DMS114 treated with DMSO at 0.1 percent for 48 hours (cell line): ENCODE results near the gene OR10A6.
A peak's percentile ranks its signal among the peaks of the same experiment; 100 is the strongest.

Source experiments
- DNase-seq: peaks from one replicate; lab custom pipeline; 2025; ENCODE audit not compliant: unreplicated experiment; lab: John Stamatoyannopoulos, UW

Gene OR10A6

GRCh38 chr11:7931168-7931567 is at the start of gene OR10A6:
OR10A6 (minus strand) TSS chr11:7931268; CDS start chr11:7928662, 2,606 bp downstream.
- no peak for DNase-seq

GRCh38 chr11:7977232-7977917 is 46.3 kb upstream of the OR10A6 start:
- peak; percentile 1 for DNase-seq

- no peak for DNase-seq
Observed at GRCh38 chr11:7974668-7975067, 43.6 kb upstream of the OR10A6 start.

DNA sequence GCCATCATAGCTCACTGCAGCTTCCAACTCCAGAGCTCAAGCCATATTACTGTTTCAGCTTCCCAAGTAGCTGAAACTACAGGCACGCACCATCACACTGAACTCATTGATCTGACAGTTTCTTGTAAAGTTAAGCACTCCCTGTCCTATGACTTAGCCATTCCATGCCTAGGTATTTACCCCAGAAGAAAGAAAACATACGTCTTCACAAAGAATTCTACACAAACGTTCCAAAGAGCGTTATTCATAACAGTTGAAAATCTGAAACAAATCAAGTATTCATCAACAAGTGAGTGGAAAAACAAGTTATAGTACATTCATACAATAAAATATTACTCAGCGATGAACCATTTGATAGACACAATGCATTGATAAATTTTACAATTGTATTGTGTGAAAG is 41.9 kb upstream of the OR10A6 start:
- no peak for DNase-seq

- no peak for DNase-seq
Observed at GRCh38 chr11:7971846-7972245, 40.8 kb upstream of the OR10A6 start.

DNA sequence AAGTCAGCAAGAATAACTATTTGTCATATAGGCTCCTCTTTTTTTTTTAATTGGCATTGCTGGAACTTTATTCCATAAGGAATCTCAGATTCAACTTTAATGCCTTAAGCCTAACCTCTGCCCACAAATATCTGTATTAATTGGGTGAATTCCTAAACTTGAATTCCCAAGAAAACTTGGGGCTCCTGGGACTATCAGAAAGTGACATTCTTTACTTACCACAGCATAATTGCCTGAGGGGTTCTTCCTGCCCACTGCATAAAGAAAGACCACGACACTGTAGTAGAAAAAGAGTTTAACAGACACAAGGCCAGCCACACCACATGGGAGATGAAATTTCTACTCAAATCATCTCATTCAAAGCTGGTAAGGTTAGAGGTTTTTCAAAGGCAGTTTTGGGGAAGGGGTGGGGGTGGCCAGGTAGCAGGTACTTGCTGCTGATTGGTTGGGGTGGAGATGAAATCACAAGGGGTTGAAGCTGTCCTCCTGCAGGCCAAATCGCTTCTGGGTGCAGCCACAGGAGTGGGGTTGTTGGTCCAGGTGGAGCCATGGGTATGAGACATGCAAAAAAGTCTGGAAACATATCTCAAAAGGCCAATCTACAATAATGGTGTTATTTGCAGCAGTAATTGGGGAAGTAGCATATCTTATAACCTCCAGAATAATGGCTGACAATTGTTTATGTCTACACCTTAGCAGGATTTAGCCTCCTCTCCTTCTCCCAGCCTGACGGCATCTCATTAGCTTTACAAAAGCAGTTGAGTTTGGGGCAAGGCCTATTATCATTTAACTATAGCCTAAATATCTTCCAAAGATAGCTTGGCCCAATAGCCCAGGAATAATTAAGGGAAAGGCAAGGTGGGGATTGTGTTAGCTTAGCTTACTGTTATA is 38.9 kb upstream of the OR10A6 start:
- no peak for DNase-seq

DNA sequence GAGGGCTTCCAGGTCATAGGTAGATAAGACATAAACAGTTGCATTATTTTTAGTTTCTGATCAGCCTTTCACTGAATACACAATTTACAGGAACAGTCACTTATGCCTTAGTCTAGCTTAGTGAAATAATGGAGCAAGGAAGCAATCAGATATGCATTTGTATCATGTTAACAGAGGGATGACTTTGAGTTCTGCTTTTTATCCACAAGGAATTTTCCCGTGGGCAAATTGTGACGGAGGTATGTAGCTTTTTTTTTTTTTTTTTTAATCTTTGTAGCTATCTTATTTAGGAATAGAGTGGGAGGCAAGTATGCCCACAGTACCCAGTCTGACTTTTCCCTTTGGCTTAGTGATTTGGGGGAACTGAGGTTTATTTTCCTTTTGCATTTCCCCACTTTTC is 37.6 kb upstream of the OR10A6 start:
- no peak for DNase-seq

GRCh38 chr11:7967826-7968225 is 36.8 kb upstream of the OR10A6 start:
- no peak for DNase-seq

DNA sequence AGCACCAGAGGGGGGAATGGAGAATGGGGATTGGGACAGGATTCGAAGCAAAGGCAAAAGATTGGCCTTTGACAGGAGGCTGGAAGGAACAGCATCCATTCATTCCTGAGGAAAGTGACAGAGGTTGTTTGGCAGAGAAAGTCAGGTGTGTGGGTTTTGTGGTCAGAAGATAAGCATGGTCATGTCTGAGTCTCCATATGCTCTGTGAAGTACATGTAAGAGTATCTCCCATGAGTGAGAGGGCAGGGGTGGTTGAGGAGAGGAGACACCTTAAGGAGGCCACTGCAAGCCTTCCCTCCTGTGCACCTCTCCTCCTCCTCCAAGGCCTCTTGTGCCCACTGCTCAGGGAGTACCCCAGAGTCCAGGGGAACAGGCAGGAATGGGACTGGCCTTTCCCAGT is 36.0 kb upstream of the OR10A6 start:
- DNase-seq, result no peak

DNA sequence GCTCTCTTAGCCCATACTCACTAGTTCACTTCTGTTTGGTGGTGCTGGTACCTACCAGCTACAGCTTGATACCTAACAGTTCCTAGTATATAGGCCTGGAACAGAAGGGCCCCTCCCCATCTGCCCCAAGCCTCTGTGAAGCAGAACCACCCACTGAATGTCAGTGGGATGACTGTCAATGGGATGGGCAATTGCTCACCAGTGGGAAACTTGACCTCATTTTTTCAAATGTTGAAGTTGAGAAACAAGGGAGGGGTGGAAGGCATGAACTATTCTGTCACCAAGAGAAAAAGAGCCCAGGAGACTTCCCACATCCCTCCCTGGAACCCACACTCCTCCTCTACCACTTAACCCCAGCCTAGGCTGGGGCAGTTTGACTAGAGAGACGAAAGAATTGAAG is 34.3 kb upstream of the OR10A6 start, which contains the start of gene NLRP10:
Gene NLRP10, minus strand, starts transcription at position 62 of the 400 bp plus-strand sequence. CDS start 1,952 bp downstream, outside the sequence.
- no peak for DNase-seq

GRCh38 chr11:7964873-7965272 is 33.8 kb upstream of the OR10A6 start:
- no peak for DNase-seq

DNA sequence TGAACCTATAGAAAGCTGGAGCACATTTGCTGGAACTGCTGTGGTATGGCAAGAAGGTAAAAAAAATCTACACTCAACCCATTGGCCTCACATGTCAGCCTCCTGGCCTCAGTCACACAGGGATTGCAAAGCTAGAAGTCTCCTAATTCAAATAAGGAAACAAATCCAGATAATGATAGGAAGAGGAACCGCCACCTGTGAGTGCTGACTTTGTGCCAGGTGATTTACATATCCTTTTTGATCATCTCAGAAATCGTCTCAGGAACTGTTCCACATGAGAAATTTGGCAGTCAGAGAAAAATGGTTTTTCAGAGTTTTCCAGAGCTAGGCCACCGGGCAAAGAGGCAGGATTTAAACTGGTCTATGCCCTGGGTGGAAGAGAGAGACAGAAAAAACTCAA is 33.2 kb upstream of the OR10A6 start:
- DNase-seq, result no peak

DNA sequence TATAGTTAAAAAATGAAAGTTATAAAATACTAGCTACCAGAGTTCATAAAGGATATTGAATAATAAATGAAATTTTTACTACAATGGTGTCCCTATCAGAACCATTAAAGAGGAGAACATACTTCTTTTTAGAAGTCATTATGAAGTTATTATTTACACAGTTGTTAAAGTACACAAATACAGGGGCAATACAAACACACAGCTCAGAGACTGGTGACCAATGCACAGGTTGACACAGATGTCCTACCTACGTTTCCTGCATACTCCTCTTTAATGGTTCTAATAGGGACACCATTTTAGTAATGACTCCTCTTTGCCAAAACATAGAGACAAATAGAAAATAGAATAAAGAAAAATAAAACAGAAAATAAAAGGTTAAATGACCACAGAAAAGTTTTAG is 24.1 kb upstream of the OR10A6 start:
- no peak for DNase-seq

DNA sequence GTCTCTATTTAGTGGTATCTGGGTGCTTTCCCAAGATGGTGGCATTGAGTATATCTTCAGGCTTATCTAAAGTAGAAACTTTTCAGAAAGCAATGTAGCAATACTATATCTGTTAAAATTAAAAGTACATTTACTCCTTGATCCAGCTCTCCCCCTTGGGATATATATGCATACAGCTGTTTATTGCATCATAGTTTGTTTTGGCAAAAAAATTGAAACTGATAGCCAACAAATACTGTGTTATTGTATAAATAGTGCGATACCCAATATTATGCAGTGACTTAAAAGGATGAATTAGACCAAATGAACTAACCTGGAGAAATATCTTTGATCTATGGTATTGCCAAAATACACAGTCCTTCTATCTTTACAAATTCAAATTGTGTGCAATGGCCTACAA is 18.9 kb upstream of the OR10A6 start:
- no peak for DNase-seq

DNA sequence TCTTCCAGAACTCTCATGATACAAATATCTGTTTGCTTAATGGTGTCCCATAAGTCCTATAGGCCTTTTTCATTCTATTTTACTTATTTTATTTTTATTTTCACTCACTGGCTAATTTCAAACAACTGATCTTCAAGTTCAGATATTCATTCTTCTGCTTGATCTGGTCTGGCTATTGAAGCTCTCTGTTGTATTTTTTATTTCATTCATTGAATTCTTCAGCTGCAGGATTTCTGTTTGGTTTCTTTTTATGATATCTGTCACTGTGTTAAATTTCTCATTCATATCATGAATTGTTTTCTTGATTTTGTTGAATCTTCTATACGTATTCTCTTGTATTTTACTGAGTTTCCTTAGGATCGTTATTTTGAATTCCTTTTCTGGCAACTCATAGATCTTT is 13.1 kb upstream of the OR10A6 start:
- no peak for DNase-seq

DNA sequence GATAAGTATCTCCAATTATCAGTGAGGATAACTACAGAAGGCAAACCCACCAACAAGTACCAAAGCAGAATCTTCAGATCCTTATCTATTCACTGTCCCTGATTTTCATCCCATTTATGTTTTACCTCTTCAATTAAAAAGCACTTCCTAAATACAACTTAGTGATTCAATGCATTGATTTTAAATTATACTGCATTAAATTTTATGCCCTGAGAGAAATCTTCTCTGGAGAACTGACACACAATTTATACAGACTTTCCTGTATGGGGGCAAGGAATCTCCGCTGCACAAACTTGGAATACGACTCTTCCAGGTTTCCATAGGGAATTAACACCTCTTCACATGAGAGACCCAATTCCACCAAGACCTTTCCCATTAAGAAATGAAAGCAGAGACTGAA is 10.5 kb upstream of the OR10A6 start, which contains the start of gene OR10A3:
Gene OR10A3, minus strand, starts transcription at position 101 of the 400 bp plus-strand sequence. CDS start 2,188 bp downstream, outside the sequence.
- DNase-seq, result no peak

DNA sequence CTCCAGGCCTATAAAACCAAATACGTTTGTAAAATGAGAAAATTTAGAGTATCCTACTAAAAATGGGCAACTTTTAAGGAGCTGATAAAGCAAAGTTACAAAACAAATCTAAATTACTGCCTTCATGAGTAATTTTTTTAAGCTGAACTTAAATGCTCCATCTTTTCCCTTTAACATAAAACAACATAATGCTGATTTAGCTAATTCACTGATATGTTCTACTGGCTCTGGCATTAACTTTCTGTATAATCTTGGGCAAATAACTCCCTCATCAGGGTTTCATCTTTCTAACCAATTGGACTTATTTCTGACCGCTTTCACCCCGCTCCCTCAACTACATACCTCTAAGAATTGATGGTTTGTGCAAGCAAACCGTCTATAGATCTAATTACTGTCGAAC is 10.1 kb upstream of the OR10A6 start:
- no peak for DNase-seq

- DNase-seq, result no peak
Observed at GRCh38 chr11:7936615-7937014, 5.5 kb upstream of the OR10A6 start.

- DNase-seq, result no peak
Observed at GRCh38 chr11:7927635-7928034, 3.4 kb downstream of the OR10A6 start.

- no peak for DNase-seq
Observed at GRCh38 chr11:7924536-7924935, 6.5 kb downstream of the OR10A6 start.

DNA sequence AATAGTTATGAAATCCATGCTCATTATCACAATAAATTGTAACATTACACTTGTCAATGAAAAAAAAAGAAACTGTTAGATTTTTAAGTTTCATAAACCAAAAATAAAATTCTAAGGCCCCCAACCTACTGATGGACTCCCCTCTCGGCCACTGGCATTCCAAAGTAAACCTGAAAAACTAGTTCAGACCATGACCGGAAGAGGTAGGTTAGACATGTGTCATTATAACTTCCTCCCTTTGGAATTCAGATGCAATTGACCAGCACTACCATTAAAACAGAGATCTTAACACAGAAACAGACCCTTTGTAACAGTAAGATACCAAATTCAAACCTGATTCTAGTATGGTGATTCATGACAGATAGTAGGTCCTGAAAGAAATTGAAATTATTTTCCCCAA is 12.9 kb downstream of the OR10A6 start:
- DNase-seq, result no peak

- DNase-seq, result no peak
Observed at GRCh38 chr11:7911011-7911410, 20.1 kb downstream of the OR10A6 start.
